IPS-15b (cell line): ENCODE results near the gene S100A12.

Experiments
- H3K27me3 ChIP-seq: one replicate; pipeline ENCODE4 v1.6.1; 2013; ENCODE audit warnings: low read length; ENCODE audit not compliant: control insufficient read depth, insufficient read depth
- H3K36me3 ChIP-seq: one replicate; pipeline ENCODE4 v1.6.1; 2013; ENCODE audit warnings: low read length; ENCODE audit not compliant: control insufficient read depth, insufficient read depth
- H3K4me1 ChIP-seq: one replicate; pipeline ENCODE4 v1.6.1; 2013; ENCODE audit warnings: mild to moderate bottlenecking, low read length; ENCODE audit not compliant: control insufficient read depth, insufficient read depth
- H3K4me3 ChIP-seq: one replicate; pipeline ENCODE4 v1.5.1; 2013; ENCODE audit warnings: low read depth, low read length
- H3K9ac ChIP-seq: one replicate; pipeline ENCODE4 v1.6.1; 2013; ENCODE audit warnings: low read depth, mild to moderate bottlenecking, low read length
- H3K9me3 ChIP-seq: one replicate; pipeline ENCODE4 v1.6.1; 2013; ENCODE audit warnings: mild to moderate bottlenecking, low read length; ENCODE audit not compliant: control insufficient read depth, insufficient read depth

S100A12 gene

GRCh38 chr1:153380711-153381110 lies 5.3 kb upstream of the S100A12 start:
- Histone ChIP-seq H3K36me3 (no peaks in the 10 kb centered on the region), H3K9ac (no peak overlapping the region), H3K4me3 (no peak overlapping the region), H3K4me1 (no peaks in the 10 kb centered on the region), H3K27me3 (no peaks in the 10 kb centered on the region), H3K9me3 (no peaks in the 10 kb centered on the region)

- Histone ChIP-seq H3K9ac (no peak overlapping the region), H3K9me3 (no peaks in the 10 kb centered on the region), H3K4me1 (no peaks in the 10 kb centered on the region)
Measured at GRCh38 chr1:153379591-153379990, 4.2 kb upstream of the S100A12 start.

GRCh38 chr1:153374071-153374470 lies 1.4 kb downstream of the S100A12 start:
- no peaks in the 10 kb centered on the region for H3K9me3 ChIP-seq
- H3K9ac ChIP-seq: no peak overlapping the region
- H3K4me1 ChIP-seq: no peaks in the 10 kb centered on the region
- H3K4me3 ChIP-seq: no peak overlapping the region
- H3K27me3 ChIP-seq: no peaks in the 10 kb centered on the region
- H3K36me3 ChIP-seq: no peaks in the 10 kb centered on the region

More at GRCh38 chr1:153379591-153379990, 4.2 kb upstream of the S100A12 start:
- Histone ChIP-seq H3K36me3 (no peaks in the 10 kb centered on the region), H3K4me3 (no peak overlapping the region), H3K27me3 (no peaks in the 10 kb centered on the region)

GRCh38 chr1:153372571-153372970 lies 2.9 kb downstream of the S100A12 start:
- Histone ChIP-seq H3K4me1 (no peaks in the 10 kb centered on the region), H3K9ac (no peak overlapping the region), H3K27me3 (no peaks in the 10 kb centered on the region)

GRCh38 chr1:153371231-153371630 lies 4.2 kb downstream of the S100A12 start:
- no peaks in the 10 kb centered on the region for H3K4me1 ChIP-seq

More at GRCh38 chr1:153372571-153372970, 2.9 kb downstream of the S100A12 start:
- H3K4me3 ChIP-seq: no peak overlapping the region
- H3K9me3 ChIP-seq: no peaks in the 10 kb centered on the region
- no peaks in the 10 kb centered on the region for H3K36me3 ChIP-seq

GRCh38 chr1:153370146-153370545 lies 5.3 kb downstream of the S100A12 start:
- no peak overlapping the region for H3K9ac ChIP-seq
- no peaks in the 10 kb centered on the region for H3K27me3 ChIP-seq
- H3K36me3 ChIP-seq: no peaks in the 10 kb centered on the region
- no peaks in the 10 kb centered on the region for H3K4me1 ChIP-seq
- no peak overlapping the region for H3K4me3 ChIP-seq
- no peaks in the 10 kb centered on the region for H3K9me3 ChIP-seq

More at GRCh38 chr1:153371231-153371630, 4.2 kb downstream of the S100A12 start:
- H3K9ac ChIP-seq: no peak overlapping the region
- H3K4me3 ChIP-seq: no peak overlapping the region
- H3K36me3 ChIP-seq: no peaks in the 10 kb centered on the region
- H3K27me3 ChIP-seq: no peaks in the 10 kb centered on the region
- H3K9me3 ChIP-seq: no peaks in the 10 kb centered on the region

- Histone ChIP-seq H3K9ac (no peak overlapping the region), H3K36me3 (no peaks in the 10 kb centered on the region), H3K9me3 (no peaks in the 10 kb centered on the region), H3K27me3 (no peaks in the 10 kb centered on the region), H3K4me1 (no peaks in the 10 kb centered on the region), H3K4me3 (no peak overlapping the region)
Measured at GRCh38 chr1:153368495-153368894, 6.9 kb downstream of the S100A12 start.

- H3K4me3 ChIP-seq: no peak overlapping the region
- H3K27me3 ChIP-seq: no peaks in the 10 kb centered on the region
- H3K4me1 ChIP-seq: no peaks in the 10 kb centered on the region
- no peak overlapping the region for H3K9ac ChIP-seq
- no peaks in the 10 kb centered on the region for H3K36me3 ChIP-seq
- H3K9me3 ChIP-seq: no peaks in the 10 kb centered on the region
Measured at GRCh38 chr1:153367090-153367489, 8.3 kb downstream of the S100A12 start.

GRCh38 chr1:153366261-153366660 lies 9.2 kb downstream of the S100A12 start:
- no peaks in the 10 kb centered on the region for H3K36me3 ChIP-seq
- H3K9me3 ChIP-seq: no peaks in the 10 kb centered on the region
- H3K4me3 ChIP-seq: no peak overlapping the region
- H3K27me3 ChIP-seq: no peaks in the 10 kb centered on the region
- no peak overlapping the region for H3K9ac ChIP-seq
- no peaks in the 10 kb centered on the region for H3K4me1 ChIP-seq

- Histone ChIP-seq H3K27me3 (no peaks in the 10 kb centered on the region), H3K9ac (no peak overlapping the region), H3K4me1 (no peaks in the 10 kb centered on the region), H3K9me3 (no peaks in the 10 kb centered on the region), H3K36me3 (no peaks in the 10 kb centered on the region), H3K4me3 (no peak overlapping the region)
Measured at GRCh38 chr1:153365696-153366095, 9.7 kb downstream of the S100A12 start.

GRCh38 chr1:153364766-153365666 lies 10.4 kb downstream of the S100A12 start:
- no peak overlapping the region for H3K9ac ChIP-seq
- H3K9me3 ChIP-seq: no peaks in the 10 kb centered on the region
- no peaks in the 10 kb centered on the region for H3K27me3 ChIP-seq
- no peak overlapping the region for H3K4me3 ChIP-seq
- no peaks in the 10 kb centered on the region for H3K36me3 ChIP-seq
- H3K4me1 ChIP-seq: no peaks in the 10 kb centered on the region

- Histone ChIP-seq H3K4me1 (no peaks in the 10 kb centered on the region), H3K36me3 (no peaks in the 10 kb centered on the region), H3K4me3 (no peak overlapping the region), H3K9me3 (no peaks in the 10 kb centered on the region), H3K27me3 (no peaks in the 10 kb centered on the region), H3K9ac (no peak overlapping the region)
Measured at GRCh38 chr1:153364156-153364555, 11.3 kb downstream of the S100A12 start.
